ENCODE measurements around the gene PRDM16. TPM values are rescaled to one million over a fixed set of nuclear protein-coding genes. Genes with fewer than 3 reads are reported as not detected.

Gene PRDM16
- total RNA-seq, 1 experiment from 2014 or later: 0.17 TPM

DNA sequence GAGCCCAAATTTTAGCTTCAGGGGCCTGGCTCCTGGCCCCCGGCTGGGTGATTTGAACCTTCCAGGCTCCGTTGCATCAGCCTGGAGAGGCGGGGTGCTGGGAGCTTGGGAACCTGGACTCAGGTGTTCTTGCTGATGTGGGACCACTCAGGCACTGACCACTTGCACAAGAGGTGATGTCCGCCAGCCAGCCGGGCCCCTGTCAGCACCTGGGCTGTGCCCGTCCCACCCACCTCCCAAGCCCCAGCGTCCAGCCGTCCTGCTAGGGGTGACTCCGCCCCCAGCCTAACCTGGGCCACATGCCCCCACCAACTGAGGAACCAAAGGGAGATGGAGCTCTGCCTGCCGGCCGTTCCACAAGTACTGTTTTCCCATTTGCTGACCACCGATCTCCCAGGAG lies 338.0 kb downstream of the PRDM16 start:
- H2BK20ac ChIP-seq (ENCODE audit: low read depth, low read length, poor library complexity, severe bottlenecking): no peak overlapping the region
- H3K56ac ChIP-seq (ENCODE audit: insufficient read length, low read depth, low read length): no peak overlapping the region
- H3K79me1 ChIP-seq (ENCODE audit: insufficient read depth, low read depth, low read length, poor library complexity, severe bottlenecking): no peaks in the 10 kb centered on the region
- H3K4me1 ChIP-seq (ENCODE audit: insufficient read depth, low read length): no peaks in the 10 kb centered on the region
- no peak overlapping the region for H3T11ph ChIP-seq (ENCODE audit: low read length)
- H2BK15ac ChIP-seq (ENCODE audit: low read depth, low read length): no peak overlapping the region
- H2AK5ac ChIP-seq (ENCODE audit: insufficient read length, low read length): no peak overlapping the region
- no peak overlapping the region for H2BK12ac ChIP-seq (ENCODE audit: insufficient read length, low read depth, low read length)
- H2BK120ac ChIP-seq (ENCODE audit: low read depth, low read length, poor library complexity, severe bottlenecking): no peak overlapping the region
- H3K4me3 Mint-ChIP-seq: no peak overlapping the region
- H4K20me1 ChIP-seq (ENCODE audit: control insufficient read depth, insufficient read depth, insufficient read length): peaks cover 2% of the 10 kb centered on the region
- no peak for TF ChIP-seq CTCF (conservative IDR thresholded peaks at IDR 0.05)
- H3K27me3 Mint-ChIP-seq (ENCODE audit: low read depth): peaks cover 1% of the 10 kb centered on the region; the same call in 1 of the 2 replicates
- H4K5ac ChIP-seq (ENCODE audit: insufficient read length, low read depth, low read length): no peak overlapping the region
- H3K27ac Mint-ChIP-seq: no peak overlapping the region
- H3K9me3 ChIP-seq (ENCODE audit: control insufficient read depth, low read depth, low read length): no peaks in the 10 kb centered on the region
- H3K18ac ChIP-seq (ENCODE audit: insufficient read length, low read depth, low read length): no peak overlapping the region
- no CpG with 5 or more reads among the region's 12 CpGs for WGBS (ENCODE audit: extremely low coverage, insufficient read length, low lambda C conversion rate)
- no peak overlapping the region for H4K8ac ChIP-seq (replicated peaks; ENCODE audit: insufficient read length, low read depth, low read length)
- H2BK5ac ChIP-seq (ENCODE audit: insufficient read length, low read length): no peak overlapping the region
- peaks cover 0 to 3% of the 10 kb centered on the region in 2 experiments; a peak in 1 of 4 replicates for H3K4me1 Mint-ChIP-seq
- H3K4ac ChIP-seq (ENCODE audit: low read depth, low read length): no peak overlapping the region
- no peak overlapping the region for H3K4me2 ChIP-seq (ENCODE audit: insufficient read depth, insufficient read length, low read length)
- H3K79me2 ChIP-seq (ENCODE audit: insufficient read depth, low read length): no peaks in the 10 kb centered on the region
- H3K23me2 ChIP-seq (ENCODE audit: insufficient read length, low read depth, low read length, poor library complexity, severe bottlenecking): no peaks in the 10 kb centered on the region
- H4K91ac ChIP-seq (ENCODE audit: insufficient read length, low read depth, low read length): no peak overlapping the region
- H3K9ac ChIP-seq (ENCODE audit: extremely low read depth, insufficient read length, low read length): no peak overlapping the region
- no peaks in the 10 kb centered on the region for H3K36me3 Mint-ChIP-seq (ENCODE audit: insufficient read depth in 1 of 3, low read depth in 3 of 3)
- no peak overlapping the region for H2AFZ ChIP-seq (ENCODE audit: low read length)
- no peak overlapping the region for H3K14ac ChIP-seq (ENCODE audit: insufficient read depth, low read length)
- H3K27ac ChIP-seq (ENCODE audit: insufficient read length, low read depth, low read length): no peak overlapping the region
- no peak for DNase-seq
- no peak overlapping the region for H3K23ac ChIP-seq (ENCODE audit: insufficient read length, low read depth, low read length)
- H3K27me3 ChIP-seq (ENCODE audit: insufficient read depth, low read length): no peaks in the 10 kb centered on the region; the same call in 1 of the 2 replicates
- H3K9me3 Mint-ChIP-seq: no peaks in the 10 kb centered on the region

Measured in H9 (cell line).